Chondrocyte (in vitro differentiated cells): ENCODE measurements around the gene FGF23. TPM values are rescaled to one million over a fixed set of nuclear protein-coding genes. Genes with fewer than 3 reads are reported as not detected.
"Not testable (repeated sequence)": the region's sequence is repeated elsewhere in the genome, so short reads cannot be mapped to it uniquely, and the experiment has no call there.

Source experiments
- DNase-seq: peaks from one replicate; pipeline ENCODE4 v3.0.0; 2021; ENCODE audit warnings: mixed read lengths, low spot score
- H3K27ac Mint-ChIP-seq: one replicate; pipeline ENCODE4 v1.8.0; 2021; ENCODE audit warnings: mild to moderate bottlenecking, moderate library complexity, mixed read lengths; ENCODE audit not compliant: unreplicated experiment
- H3K27me3 Mint-ChIP-seq: 2 replicates; pipeline ENCODE4 v1.8.0; 2021; ENCODE audit warnings: low read depth, mixed read lengths
- H3K36me3 Mint-ChIP-seq: 2 replicates; pipeline ENCODE4 v1.8.0; 2021; ENCODE audit warnings: low read depth, mixed read lengths
- H3K4me1 Mint-ChIP-seq: 2 replicates; pipeline ENCODE4 v1.8.0; 2021; ENCODE audit warnings: low read depth, mild to moderate bottlenecking, mixed read lengths
- H3K4me3 Mint-ChIP-seq: one replicate; pipeline ENCODE4 v1.8.0; 2021; ENCODE audit warnings: mild to moderate bottlenecking, moderate library complexity, mixed read lengths; ENCODE audit not compliant: unreplicated experiment
- H3K9me3 Mint-ChIP-seq: 2 replicates; pipeline ENCODE4 v1.8.0; 2021; ENCODE audit warnings: low read depth, mixed read lengths
- CTCF ChIP-seq: fragments of 200-600 bp; sonication (generic); IDR thresholded peaks from 2 replicates; pipeline ENCODE4 v1.5.0; 2021; ENCODE audit warnings: antibody characterized with exemption, mild to moderate bottlenecking, moderate library complexity
- total RNA-seq: library from RNA; stranded (reverse); gene quantifications from 3 replicates; pipeline ENCODE4 v1.2.1, GENCODE V29; 2021

Gene FGF23
- total RNA-seq, 1 donor from 2014 or later, result not detected

DNA sequence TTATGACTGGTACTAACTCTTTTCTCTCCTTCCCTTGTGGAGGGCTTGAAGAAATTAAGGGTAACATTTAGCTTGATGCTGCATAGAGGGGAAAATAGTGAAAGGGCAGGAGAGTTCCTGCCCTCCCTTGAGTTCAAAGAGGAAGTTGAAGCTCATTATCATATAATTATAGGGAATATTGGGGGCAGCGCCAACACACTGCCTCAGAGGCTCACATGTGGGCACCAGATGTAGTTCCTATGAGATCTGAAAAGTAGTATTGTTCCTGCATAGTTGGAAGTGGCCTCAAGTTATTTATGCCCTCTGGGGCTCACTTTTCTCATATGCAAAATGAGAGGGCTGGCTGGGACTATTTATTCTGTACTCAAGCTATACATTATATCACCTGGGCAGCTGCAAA is 33.0 kb upstream of the FGF23 start:
- no peak for DNase-seq
- H3K4me3 Mint-ChIP-seq, result no peak overlapping the region
- no peak for TF ChIP-seq CTCF
- H3K9me3 Mint-ChIP-seq, result no peaks in the 10 kb centered on the region
- peaks cover 56% of the 10 kb centered on the region for H3K27me3 Mint-ChIP-seq
- H3K36me3 Mint-ChIP-seq, result no peaks in the 10 kb centered on the region
- no peaks in the 10 kb centered on the region for H3K4me1 Mint-ChIP-seq
- no peak overlapping the region for H3K27ac Mint-ChIP-seq

DNA sequence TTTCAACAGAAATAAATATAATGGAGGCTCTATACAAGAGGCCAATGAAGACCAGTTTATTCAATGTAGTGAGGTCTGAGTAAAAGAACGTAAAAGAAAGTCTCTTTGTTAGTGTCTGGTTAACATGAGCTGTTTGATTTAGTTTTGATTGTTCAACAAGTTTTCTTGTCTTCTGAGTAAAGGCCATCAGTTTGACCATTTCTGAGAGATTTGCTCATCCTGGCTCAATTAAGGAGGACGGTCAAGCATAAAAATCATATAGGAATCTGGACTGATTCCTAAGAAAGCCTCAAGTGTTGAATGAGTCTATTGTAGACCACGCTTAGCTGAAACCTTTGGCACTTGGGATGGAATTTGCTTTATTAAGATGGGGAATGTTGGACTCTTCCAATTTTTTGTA is 32.5 kb upstream of the FGF23 start:
- no peak for TF ChIP-seq CTCF
- Mint-ChIP-seq H3K27me3 (peaks cover 53% of the 10 kb centered on the region), H3K4me3 (no peak overlapping the region), H3K4me1 (no peaks in the 10 kb centered on the region), H3K36me3 (no peaks in the 10 kb centered on the region), H3K27ac (no peak overlapping the region), H3K9me3 (no peaks in the 10 kb centered on the region)
- DNase-seq, result no peak

- Mint-ChIP-seq H3K27me3 (peaks cover 21% of the 10 kb centered on the region), H3K27ac (no peak overlapping the region), H3K4me1 (no peaks in the 10 kb centered on the region), H3K4me3 (no peak overlapping the region), H3K9me3 (peaks cover 7% of the 10 kb centered on the region), H3K36me3 (no peaks in the 10 kb centered on the region)
- no peak for TF ChIP-seq CTCF
- DNase-seq, result no peak
Observed at GRCh38 chr12:4407136-4407535, 27.6 kb upstream of the FGF23 start.

DNA sequence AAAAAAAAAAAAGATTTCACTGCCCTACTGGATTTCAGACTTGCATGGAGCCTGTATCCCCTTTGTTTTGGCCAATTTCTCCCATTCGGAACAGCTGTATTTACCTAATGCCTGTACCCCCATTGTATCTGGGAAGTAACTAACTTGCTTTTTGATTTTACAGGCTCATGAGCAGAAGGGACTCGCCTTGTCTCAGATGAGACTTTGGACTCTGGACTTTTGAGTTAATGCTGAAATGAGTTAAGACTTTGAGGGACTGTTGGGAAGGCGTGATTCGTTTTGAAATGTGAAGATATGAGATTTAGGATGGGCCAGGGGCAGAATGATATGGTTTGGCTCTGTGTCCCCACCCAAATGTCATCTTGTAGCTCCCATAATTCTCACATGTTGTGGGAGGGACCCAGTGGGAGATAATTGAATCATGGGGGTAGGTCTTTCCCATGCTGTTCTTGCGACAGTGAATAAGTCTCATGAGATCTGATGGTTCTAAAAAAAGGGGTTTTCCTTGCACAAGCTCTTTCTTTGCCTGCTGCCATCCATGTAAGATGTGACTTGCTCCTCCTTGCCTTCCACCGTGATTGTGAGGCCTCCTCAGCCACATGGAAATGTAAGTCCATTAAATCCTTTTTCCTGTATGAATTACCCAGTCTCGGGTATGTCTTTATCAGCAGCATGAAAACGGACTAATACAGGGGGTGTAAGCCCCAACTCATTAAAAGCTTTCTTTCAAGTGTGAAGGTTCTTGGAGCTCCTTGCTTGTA is 25.5 kb upstream of the FGF23 start:
- not testable (repeated sequence) for H3K27ac Mint-ChIP-seq

GRCh38 chr12:4402996-4403395 is 23.5 kb upstream of the FGF23 start:
- Mint-ChIP-seq H3K27me3 (peaks cover 15% of the 10 kb centered on the region), H3K4me1 (no peaks in the 10 kb centered on the region), H3K4me3 (no peak overlapping the region), H3K27ac (no peak overlapping the region), H3K9me3 (peaks cover 7% of the 10 kb centered on the region), H3K36me3 (no peaks in the 10 kb centered on the region)
- no peak for TF ChIP-seq CTCF
- no peak for DNase-seq

More for the DNA sequence above, 25.5 kb upstream of the FGF23 start:
- not testable (repeated sequence) for H3K4me1 Mint-ChIP-seq, H3K36me3 Mint-ChIP-seq, H3K4me3 Mint-ChIP-seq, DNase-seq, H3K9me3 Mint-ChIP-seq
- H3K27me3 Mint-ChIP-seq, result peaks cover 15% of the 10 kb centered on the region

DNA sequence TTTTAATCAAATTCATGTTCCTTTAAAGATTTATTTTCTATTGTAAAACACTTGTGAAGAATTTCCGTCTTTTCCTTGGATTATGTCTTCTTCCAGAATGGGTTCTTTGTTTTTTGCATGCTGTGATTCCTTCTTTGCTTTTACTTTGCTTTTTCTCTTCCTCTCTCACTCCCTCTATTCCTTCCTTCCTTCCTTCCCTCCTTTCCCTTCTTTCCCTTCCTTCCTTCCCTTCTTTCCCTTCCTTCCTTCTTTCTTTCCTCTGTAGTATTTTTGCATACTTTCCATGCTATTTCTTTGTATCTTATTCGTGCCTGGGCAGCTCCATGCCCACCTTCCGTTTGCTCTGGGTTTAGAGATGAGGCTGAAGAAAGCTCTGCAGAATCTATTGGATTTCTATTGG is 21.6 kb upstream of the FGF23 start:
- H3K27me3 Mint-ChIP-seq, result peaks cover 21% of the 10 kb centered on the region
- TF ChIP-seq CTCF, result no peak
- peaks cover 7% of the 10 kb centered on the region for H3K9me3 Mint-ChIP-seq
- no peak overlapping the region for H3K4me3 Mint-ChIP-seq
- no peak overlapping the region for H3K27ac Mint-ChIP-seq
- H3K4me1 Mint-ChIP-seq, result no peaks in the 10 kb centered on the region
- no peaks in the 10 kb centered on the region for H3K36me3 Mint-ChIP-seq
- DNase-seq, result no peak
